Thoracic aorta (tissue), 2 donors: ENCODE results near the gene MPST. TPM values are rescaled to one million over a fixed set of nuclear protein-coding genes. Genes with fewer than 3 reads are reported as not detected.

Experiments used
- ATAC-seq: fragments of 150-250 bp; one replicate; pipeline ENCODE4 v1.8.0; 2017; ENCODE audit warnings: low read depth; ENCODE audit not compliant: insufficient number of reproducible peaks, low FRiP score
- DNase-seq: peaks from one replicate; pipeline ENCODE4 v3.0.0-alpha.2; 2020; ENCODE audit warnings: low spot score
- H3K27ac ChIP-seq, 2 donors: fragments of 200-600 bp; sonication (generic); 1 replicate in 1 of 2; 2 replicates in 1 of 2; pipeline ENCODE4 v1.5.1; 2016; ENCODE audit warnings: mild to moderate bottlenecking in 2 of 2, moderate library complexity in 2 of 2
- H3K27me3 ChIP-seq: fragments of 200-600 bp; sonication (generic); replicated peaks from 2 replicates; pipeline ENCODE4 v1.6.0; 2016; ENCODE audit warnings: mild to moderate bottlenecking; ENCODE audit not compliant: insufficient read depth
- H3K36me3 ChIP-seq: fragments of 200-600 bp; sonication (generic); one replicate; pipeline ENCODE4 v1.5.1; 2016
- H3K4me1 ChIP-seq, 2 donors: fragments of 200-600 bp; sonication (generic); 1 replicate in 1 of 2; 2 replicates in 1 of 2; pipeline versions ENCODE4 v1.5.1 to v1.6.0; 2016; ENCODE audit warnings: low read depth in 2 of 2, mild to moderate bottlenecking in 1 of 2; ENCODE audit not compliant: control insufficient read depth in 1 of 2
- H3K4me3 ChIP-seq: fragments of 200-600 bp; sonication (generic); 2 replicates; pipeline ENCODE4 v1.5.1; 2016; ENCODE audit warnings: mild to moderate bottlenecking
- H3K9me3 ChIP-seq: fragments of 200-600 bp; sonication (generic); 2 replicates; pipeline ENCODE4 v1.5.1; 2016
- CTCF ChIP-seq: fragments of 200-600 bp; sonication (generic); IDR thresholded peaks from one replicate; pipeline ENCODE4 v1.5.1; 2019; ENCODE audit warnings: antibody characterized with exemption
- total RNA-seq, 2 donors: library from RNA; depleted of rRNA; stranded (reverse); fragments of >200 nt; gene quantifications; one replicate each; pipeline versions ENCODE4 v1.1.0 to v1.2.3, GENCODE V29; 2016

MPST gene
- total RNA-seq, 2 donors from 2014 or later: 70.1 to 108 TPM

DNA sequence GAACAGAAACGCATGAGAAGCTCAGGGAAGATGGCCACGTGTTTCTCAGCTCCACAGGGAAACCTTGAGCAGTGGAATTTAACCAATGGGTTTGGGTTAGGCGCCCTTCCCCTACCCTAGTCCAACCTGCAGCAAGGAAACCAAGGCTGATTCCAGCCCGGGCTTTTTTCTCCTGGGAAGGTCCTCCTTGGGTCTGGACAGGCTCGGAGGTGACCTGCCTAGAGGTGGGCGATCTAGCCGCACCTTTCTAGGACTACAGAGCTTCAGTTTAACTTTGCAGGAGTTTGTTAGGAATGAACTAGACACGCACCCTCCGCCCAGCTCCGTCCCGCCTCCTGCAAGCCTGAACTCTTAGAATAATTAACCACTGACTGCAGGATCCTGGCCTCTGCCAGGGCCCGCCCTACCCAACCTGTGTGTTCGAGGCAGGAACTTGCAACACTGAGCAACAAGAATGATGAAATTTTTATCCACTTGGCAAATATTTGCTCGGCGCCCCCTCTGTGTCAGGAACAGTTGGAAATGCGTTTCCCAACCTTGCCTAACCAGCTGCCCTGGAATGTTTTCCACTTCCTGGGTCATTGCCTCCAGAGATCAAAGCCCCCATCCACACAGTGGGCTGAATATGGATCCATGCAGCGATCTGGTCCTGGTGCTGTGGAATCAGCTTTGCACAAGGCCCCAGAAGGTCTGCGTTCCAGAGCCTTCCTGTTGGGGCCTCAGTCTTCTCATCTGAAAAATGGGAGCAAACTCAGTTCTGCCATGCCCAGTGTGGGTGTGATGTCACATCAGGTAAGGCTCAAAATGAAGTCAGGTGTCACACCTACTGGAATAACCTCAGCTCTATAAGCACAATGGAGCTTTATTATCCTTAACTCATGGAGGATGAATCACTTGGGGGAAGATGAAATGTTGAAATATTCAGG lies 13.3 kb downstream of the MPST start:
- Histone ChIP-seq H3K27me3 (no peaks in the 10 kb centered on the region), H3K4me3 (no peak overlapping the region), H3K27ac (no peak overlapping the region), H3K4me1 (no peaks in the 10 kb centered on the region), H3K36me3 (peaks cover 16% of the 10 kb centered on the region), H3K9me3 (no peaks in the 10 kb centered on the region)
- DNase-seq (no peak), ATAC-seq (no peak)
- no peak for TF ChIP-seq CTCF

- Histone ChIP-seq H3K27ac (no peak overlapping the region), H3K4me3 (no peak overlapping the region), H3K27me3 (no peaks in the 10 kb centered on the region), H3K36me3 (peaks cover 12% of the 10 kb centered on the region), H3K9me3 (no peaks in the 10 kb centered on the region), H3K4me1 (no peaks in the 10 kb centered on the region)
- DNase-seq (no peak), ATAC-seq (no peak)
- no peak for TF ChIP-seq CTCF
Measured at GRCh38 chr22:37033605-37034430, 14.3 kb downstream of the MPST start.

DNA sequence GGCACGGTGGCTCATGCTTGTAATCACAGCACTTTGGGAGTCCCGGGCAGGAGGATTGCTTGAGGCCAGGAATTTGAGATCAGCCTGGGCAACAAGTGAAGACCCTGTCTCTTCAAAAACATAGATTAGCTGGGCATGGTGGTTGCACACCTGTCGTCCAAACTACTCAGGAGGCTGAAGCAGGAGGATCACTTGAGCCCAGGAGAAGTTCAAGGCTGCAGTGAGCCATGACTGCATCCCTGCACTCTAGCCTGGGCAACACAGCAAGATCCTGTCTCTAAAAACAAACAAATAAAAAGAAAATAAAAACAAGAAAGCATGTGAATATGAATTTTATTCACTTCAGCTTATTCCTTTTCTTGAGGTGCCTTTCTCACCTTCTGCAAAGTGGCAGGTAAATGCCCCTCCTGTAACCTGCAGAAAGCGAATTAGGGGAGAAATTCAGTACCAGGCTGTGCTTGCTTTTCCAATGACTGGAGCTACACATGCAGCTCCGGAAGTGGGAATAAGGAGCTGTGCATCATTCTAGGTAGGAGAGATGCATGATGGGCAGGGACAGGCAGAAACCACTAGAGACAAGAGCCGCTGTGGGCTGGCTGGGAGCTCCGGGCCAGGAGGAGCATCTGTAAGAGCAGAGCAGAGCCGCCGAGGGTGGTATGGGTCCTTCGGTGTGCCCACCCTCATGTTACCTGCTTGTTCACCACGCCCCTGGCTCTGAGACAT lies 17.3 kb downstream of the MPST start:
- ATAC-seq (no peak), DNase-seq (no peak)
- Histone ChIP-seq H3K4me1 (no peaks in the 10 kb centered on the region), H3K9me3 (no peaks in the 10 kb centered on the region), H3K4me3 (no peak overlapping the region), H3K36me3 (no peaks in the 10 kb centered on the region), H3K27me3 (no peaks in the 10 kb centered on the region), H3K27ac (no peak overlapping the region)
- TF ChIP-seq CTCF: no peak

GRCh38 chr22:37037669-37038068 lies 18.1 kb downstream of the MPST start:
- no peaks in the 10 kb centered on the region for H3K27me3 ChIP-seq
- H3K4me1 ChIP-seq: no peaks in the 10 kb centered on the region
- DNase-seq: no peak
- H3K36me3 ChIP-seq: no peaks in the 10 kb centered on the region
- no peak overlapping the region for H3K4me3 ChIP-seq
- no peaks in the 10 kb centered on the region for H3K9me3 ChIP-seq
- no peak for ATAC-seq
- TF ChIP-seq CTCF: no peak
- H3K27ac ChIP-seq: no peak overlapping the region

DNA sequence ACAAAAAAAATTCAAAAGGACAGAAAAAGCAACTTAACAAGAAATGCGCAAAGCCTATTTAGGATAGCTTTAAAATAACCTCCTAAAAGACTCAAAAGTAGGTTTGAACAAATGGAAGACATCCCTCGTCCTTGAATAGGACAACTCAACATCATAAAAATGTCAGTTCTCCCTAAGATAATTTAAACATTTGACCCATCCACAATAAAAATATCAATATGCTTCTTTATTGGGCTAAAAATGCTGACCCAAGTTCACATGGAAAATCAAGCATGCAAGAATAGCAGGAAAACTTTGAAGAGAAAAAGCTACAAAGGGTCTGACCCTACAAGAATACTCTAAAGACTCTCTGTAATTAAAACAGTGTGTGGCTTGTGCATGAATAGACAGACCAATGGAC lies 19.9 kb downstream of the MPST start:
- Histone ChIP-seq H3K27ac (no peak overlapping the region), H3K4me3 (no peak overlapping the region), H3K27me3 (no peaks in the 10 kb centered on the region), H3K4me1 (no peaks in the 10 kb centered on the region), H3K9me3 (no peaks in the 10 kb centered on the region), H3K36me3 (no peaks in the 10 kb centered on the region)
- no peak for TF ChIP-seq CTCF
- DNase-seq: no peak
- ATAC-seq: no peak
